OCI-LY1 (cell line): ENCODE results near the gene NKRF.

Experiments
- CTCF ChIP-seq: fragments of 200-600 bp; sonication (generic), shearing (Covaris generic); IDR thresholded peaks from 2 replicates; pipeline ENCODE4 v1.5.1; 2017; ENCODE audit warnings: mild to moderate bottlenecking, antibody characterized with exemption, low read length, moderate library complexity, mixed read lengths
- EZH2 ChIP-seq: fragments of 200-600 bp; sonication (generic), shearing (Covaris generic); IDR thresholded peaks from 2 replicates; pipeline ENCODE4 v1.8.0; 2017; ENCODE audit warnings: borderline replicate concordance, mixed run types, mild to moderate bottlenecking, antibody characterized with exemption, low read length, moderate library complexity, mixed read lengths

GRCh38 chrX:119654112-119654531 is 47.9 kb upstream of the NKRF start:
- TF ChIP-seq CTCF (no peak), EZH2 (no peak)
